Liver (tissue), 9 donors: ENCODE data around the gene RIMOC1. TPM values are rescaled to one million over a fixed set of nuclear protein-coding genes. Genes with fewer than 3 reads are reported as not detected.
"Not testable (repeated sequence)": the region's sequence is repeated elsewhere in the genome, so short reads cannot be mapped to it uniquely, and the experiment has no call there.

ENCODE experiments used
- DNase-seq: peaks from one replicate; pipeline ENCODE4 v3.0.0-alpha.2; 2017; ENCODE audit warnings: low spot score
- H3K27ac ChIP-seq, 2 donors: one replicate each; pipeline ENCODE4 v1.7.0; 2013; ENCODE audit warnings: inconsistent platforms in 2 of 2, low read length in 2 of 2, control low read depth in 1 of 2, low read depth in 1 of 2, mild to moderate bottlenecking in 1 of 2
- H3K27me3 ChIP-seq, 4 donors: one replicate each; pipeline versions ENCODE4 v1.6.1 to v1.7.0; 2013; ENCODE audit warnings: low read length in 3 of 4, inconsistent platforms in 1 of 4, mild to moderate bottlenecking in 1 of 4, moderate library complexity in 1 of 4; ENCODE audit not compliant: control insufficient read depth in 4 of 4, insufficient read depth in 4 of 4
- H3K36me3 ChIP-seq, 4 donors: one replicate each; pipeline versions ENCODE4 v1.6.1 to v1.7.0; 2013; ENCODE audit warnings: low read length in 3 of 4, mild to moderate bottlenecking in 3 of 4, low read depth in 1 of 4, moderate library complexity in 1 of 4; ENCODE audit not compliant: control insufficient read depth in 4 of 4, insufficient read depth in 3 of 4
- H3K4me1 ChIP-seq, 4 donors: one replicate each; pipeline versions ENCODE4 v1.6.1 to v1.7.0; 2013; ENCODE audit warnings: low read length in 3 of 4, mild to moderate bottlenecking in 3 of 4, moderate library complexity in 1 of 4; ENCODE audit not compliant: control insufficient read depth in 4 of 4, insufficient read depth in 4 of 4
- H3K4me3 ChIP-seq, 3 donors: one replicate each; pipeline versions ENCODE4 v1.6.1 to v1.7.0; 2013; ENCODE audit warnings: low read length in 3 of 3, control low read depth in 1 of 3, low read depth in 1 of 3, mild to moderate bottlenecking in 1 of 3
- H3K9ac ChIP-seq, 2 donors: one replicate each; pipeline ENCODE4 v1.7.0; 2013; ENCODE audit warnings: low read length in 2 of 2, mild to moderate bottlenecking in 2 of 2, moderate library complexity in 2 of 2, control low read depth in 1 of 2, low read depth in 1 of 2
- H3K9me3 ChIP-seq, 4 donors: one replicate each; pipeline versions ENCODE4 v1.6.1 to v1.7.0; 2013; ENCODE audit warnings: low read length in 3 of 4; ENCODE audit not compliant: control insufficient read depth in 4 of 4
- EGR1 ChIP-seq, 2 donors: IDR thresholded peaks; 2 replicates each; pipeline ENCODE4 v1.6.1; 2016 to 2018; ENCODE audit warnings: antibody characterized with exemption in 2 of 2, low read depth in 2 of 2
- FOXA1 ChIP-seq: IDR thresholded peaks from 2 replicates; pipeline ENCODE4 v1.6.1; 2016; ENCODE audit warnings: antibody characterized with exemption
- GABPA ChIP-seq, 2 donors: IDR thresholded peaks in 1 of 2; conservative IDR thresholded peaks in 1 of 2; 2 replicates each; pipeline ENCODE4 v1.6.1; 2016; ENCODE audit warnings: antibody characterized with exemption in 2 of 2, mild to moderate bottlenecking in 1 of 2, moderate library complexity in 1 of 2
- HNF4G ChIP-seq: IDR thresholded peaks from 2 replicates; pipeline ENCODE4 v1.6.1; 2016; ENCODE audit warnings: antibody characterized with exemption
- JUND ChIP-seq, 2 donors: IDR thresholded peaks; 2 replicates each; pipeline ENCODE4 v1.6.1; 2016; ENCODE audit warnings: antibody characterized with exemption in 2 of 2
- NR2F2 ChIP-seq: IDR thresholded peaks from 2 replicates; pipeline ENCODE4 v1.6.1; 2016; ENCODE audit warnings: antibody characterized with exemption
- RAD21 ChIP-seq, 2 donors: IDR thresholded peaks; 2 replicates each; pipeline ENCODE4 v1.6.1; 2016; ENCODE audit warnings: antibody characterized with exemption in 2 of 2, mild to moderate bottlenecking in 2 of 2
- REST ChIP-seq: IDR thresholded peaks from 2 replicates; pipeline ENCODE4 v1.6.1; 2016; ENCODE audit warnings: antibody characterized with exemption, mild to moderate bottlenecking
- TAF1 ChIP-seq: conservative IDR thresholded peaks from 2 replicates; pipeline ENCODE4 v1.6.1; 2016; ENCODE audit warnings: antibody characterized with exemption, mild to moderate bottlenecking
- YY1 ChIP-seq: IDR thresholded peaks from 2 replicates; pipeline ENCODE4 v1.6.1; 2016; ENCODE audit warnings: antibody characterized with exemption, mild to moderate bottlenecking
- WGBS: extraction: QIAGEN DNeasy Blood & Tissue Kit; methylation state at CpG from one replicate; pipeline ENCODE4 v1.1.7; 2013; 5-methylcytosine and 5-hydroxymethylcytosine counted together
- polyA plus RNA-seq, 2 donors: library from polyadenylated mRNA; stranded (reverse) in 1 of 2; unstranded in 1 of 2; fragments of 200-250 nt in 1 of 2; fragments of >200 nt in 1 of 2; fragmentation: Nextera tagmentation in 1 of 2; extraction: Ambion mirVana in 1 of 2; gene quantifications; one replicate each; pipeline versions ENCODE4 v1.2.1 to v1.2.3, GENCODE V29; 2013 to 2015
- total RNA-seq, 2 donors: library from RNA; depleted of rRNA; stranded (reverse); fragments of >200 nt; gene quantifications; one replicate each; pipeline ENCODE4 v1.2.3, GENCODE V29; 2014
- TF ChIP-seq, protein P1 (sequence below): IDR thresholded peaks from 2 replicates; pipeline ENCODE4 v1.6.1; 2016; ENCODE audit warnings: antibody characterized with exemption
- TF ChIP-seq, protein P2 (sequence below): fragments of 150-350 bp; IDR thresholded peaks from 2 replicates; pipeline ENCODE4 v1.5.1; 2017; ENCODE audit warnings: improper control_type of control experiment, low read depth, low read length; ENCODE audit not compliant: missing input control
- donor health status: healthy.
- donor health status: healthy.
- donor health status: healthy.
- donor health status: healthy.
- donor health status: healthy.

The RIMOC1 gene
- total and polyA plus RNA-seq, 4 donors = 3.7 to 11.8 (median 6.7) TPM

DNA sequence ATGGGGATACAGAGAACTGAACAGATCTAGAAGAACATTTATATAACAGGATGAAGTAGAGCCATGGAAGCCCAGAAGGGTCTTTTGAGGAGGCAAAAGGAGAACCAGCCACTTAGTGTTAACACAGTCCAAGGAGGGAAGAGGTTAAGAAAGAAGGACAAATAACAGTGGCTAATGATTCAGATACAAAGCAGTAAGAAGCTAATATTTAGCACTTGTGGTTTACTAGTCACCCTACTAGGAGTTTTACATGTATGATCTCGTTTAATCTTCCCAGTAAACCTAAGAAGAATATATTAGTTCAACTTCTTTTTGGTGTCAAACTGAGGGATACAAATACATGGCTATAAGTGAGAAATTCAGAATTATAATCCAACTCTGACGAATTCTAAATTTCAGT, 28.6 kb downstream of the RIMOC1 start (continued):
- no peak for TF ChIP-seq GABPA (IDR thresholded peaks at IDR 0.05 in 1 of 2, conservative IDR thresholded peaks at IDR 0.05 in 1 of 2)

DNA sequence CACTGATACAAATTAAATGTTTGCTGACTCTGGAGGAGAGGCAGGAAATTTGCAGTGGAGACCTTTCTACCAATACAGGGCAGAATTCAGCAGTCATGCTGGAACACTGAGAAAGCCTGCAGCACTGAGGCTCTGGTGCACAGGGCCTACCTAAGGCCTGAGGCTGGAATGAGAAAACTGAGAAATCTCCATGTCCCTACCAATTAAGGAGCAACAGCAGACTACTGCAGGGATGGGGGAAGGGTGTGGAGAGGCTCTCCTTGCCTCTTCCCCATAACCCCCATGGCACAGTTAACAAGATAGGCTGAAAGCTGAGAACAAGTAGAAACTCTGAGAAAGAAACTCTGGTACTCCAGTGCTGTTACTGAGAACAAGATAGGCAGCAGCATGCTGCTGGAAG, 31.4 kb downstream of the RIMOC1 start:
- no peaks in the 10 kb centered on the region for H3K27me3 ChIP-seq
- H3K27ac ChIP-seq = no peak overlapping the region
- H3K36me3 ChIP-seq = peaks cover 0 to 24% (median 15%) of the 10 kb centered on the region in 4 donors
- H3K9ac ChIP-seq = no peak overlapping the region
- no peak for TF ChIP-seq NR2F2
- no peak for TF ChIP-seq HNF4G
- TF ChIP-seq, protein P1, sequence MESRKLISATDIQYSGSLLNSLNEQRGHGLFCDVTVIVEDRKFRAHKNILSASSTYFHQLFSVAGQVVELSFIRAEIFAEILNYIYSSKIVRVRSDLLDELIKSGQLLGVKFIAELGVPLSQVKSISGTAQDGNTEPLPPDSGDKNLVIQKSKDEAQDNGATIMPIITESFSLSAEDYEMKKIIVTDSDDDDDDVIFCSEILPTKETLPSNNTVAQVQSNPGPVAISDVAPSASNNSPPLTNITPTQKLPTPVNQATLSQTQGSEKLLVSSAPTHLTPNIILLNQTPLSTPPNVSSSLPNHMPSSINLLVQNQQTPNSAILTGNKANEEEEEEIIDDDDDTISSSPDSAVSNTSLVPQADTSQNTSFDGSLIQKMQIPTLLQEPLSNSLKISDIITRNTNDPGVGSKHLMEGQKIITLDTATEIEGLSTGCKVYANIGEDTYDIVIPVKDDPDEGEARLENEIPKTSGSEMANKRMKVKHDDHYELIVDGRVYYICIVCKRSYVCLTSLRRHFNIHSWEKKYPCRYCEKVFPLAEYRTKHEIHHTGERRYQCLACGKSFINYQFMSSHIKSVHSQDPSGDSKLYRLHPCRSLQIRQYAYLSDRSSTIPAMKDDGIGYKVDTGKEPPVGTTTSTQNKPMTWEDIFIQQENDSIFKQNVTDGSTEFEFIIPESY = no peak
- TF ChIP-seq JUND (IDR thresholded peaks at IDR 0.05) = no peak
- H3K4me3 ChIP-seq = no peak overlapping the region
- no peaks in the 10 kb centered on the region for H3K4me1 ChIP-seq
- DNase-seq = no peak
- no peaks in the 10 kb centered on the region for H3K9me3 ChIP-seq

GRCh38 chr5:41940641-41941040, 36.5 kb downstream of the RIMOC1 start:
- Histone ChIP-seq H3K36me3 (peaks cover 0 to 4% (median 2%) of the 10 kb centered on the region in 4 donors), H3K4me3 (no peak overlapping the region), H3K4me1 (no peaks in the 10 kb centered on the region), H3K9me3 (no peaks in the 10 kb centered on the region), H3K27ac (no peak overlapping the region), H3K27me3 (no peaks in the 10 kb centered on the region), H3K9ac (no peak overlapping the region)
- TF ChIP-seq TAF1 (no peak), FOXA1 (no peak), YY1 (no peak), JUND (IDR thresholded peaks at IDR 0.05) (no peak), EGR1 (IDR thresholded peaks at IDR 0.05; ENCODE audit: low read depth in 2 of 2) (no peak), GABPA (IDR thresholded peaks at IDR 0.05 in 1 of 2, conservative IDR thresholded peaks at IDR 0.05 in 1 of 2) (no peak), REST (no peak), RAD21 (IDR thresholded peaks at IDR 0.05) (no peak)
- TF ChIP-seq, protein P2, sequence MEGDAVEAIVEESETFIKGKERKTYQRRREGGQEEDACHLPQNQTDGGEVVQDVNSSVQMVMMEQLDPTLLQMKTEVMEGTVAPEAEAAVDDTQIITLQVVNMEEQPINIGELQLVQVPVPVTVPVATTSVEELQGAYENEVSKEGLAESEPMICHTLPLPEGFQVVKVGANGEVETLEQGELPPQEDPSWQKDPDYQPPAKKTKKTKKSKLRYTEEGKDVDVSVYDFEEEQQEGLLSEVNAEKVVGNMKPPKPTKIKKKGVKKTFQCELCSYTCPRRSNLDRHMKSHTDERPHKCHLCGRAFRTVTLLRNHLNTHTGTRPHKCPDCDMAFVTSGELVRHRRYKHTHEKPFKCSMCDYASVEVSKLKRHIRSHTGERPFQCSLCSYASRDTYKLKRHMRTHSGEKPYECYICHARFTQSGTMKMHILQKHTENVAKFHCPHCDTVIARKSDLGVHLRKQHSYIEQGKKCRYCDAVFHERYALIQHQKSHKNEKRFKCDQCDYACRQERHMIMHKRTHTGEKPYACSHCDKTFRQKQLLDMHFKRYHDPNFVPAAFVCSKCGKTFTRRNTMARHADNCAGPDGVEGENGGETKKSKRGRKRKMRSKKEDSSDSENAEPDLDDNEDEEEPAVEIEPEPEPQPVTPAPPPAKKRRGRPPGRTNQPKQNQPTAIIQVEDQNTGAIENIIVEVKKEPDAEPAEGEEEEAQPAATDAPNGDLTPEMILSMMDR = no peak
- TF ChIP-seq, protein P1 = no peak
- no peak for DNase-seq
- 99% methylated on average over 1 of the region's 1 CpG for WGBS

- H3K27me3 ChIP-seq, H3K4me1 ChIP-seq, H3K36me3 ChIP-seq, H3K9ac ChIP-seq, H3K27ac ChIP-seq, DNase-seq, H3K9me3 ChIP-seq, H3K4me3 ChIP-seq: not testable (repeated sequence)
- 93% methylated on average over 7 of the region's 7 CpGs for WGBS
Measured at GRCh38 chr5:41945332-41945955, 41.3 kb downstream of the RIMOC1 start.
